ENCODE measurements around the gene UGT1A6. TPM values are rescaled to one million over a fixed set of nuclear protein-coding genes. Genes with fewer than 3 reads are reported as not detected.

UGT1A6 gene
- polyA plus RNA-seq, 3 donors: 3.6 to 6.2 (median 4.5) TPM

DNA sequence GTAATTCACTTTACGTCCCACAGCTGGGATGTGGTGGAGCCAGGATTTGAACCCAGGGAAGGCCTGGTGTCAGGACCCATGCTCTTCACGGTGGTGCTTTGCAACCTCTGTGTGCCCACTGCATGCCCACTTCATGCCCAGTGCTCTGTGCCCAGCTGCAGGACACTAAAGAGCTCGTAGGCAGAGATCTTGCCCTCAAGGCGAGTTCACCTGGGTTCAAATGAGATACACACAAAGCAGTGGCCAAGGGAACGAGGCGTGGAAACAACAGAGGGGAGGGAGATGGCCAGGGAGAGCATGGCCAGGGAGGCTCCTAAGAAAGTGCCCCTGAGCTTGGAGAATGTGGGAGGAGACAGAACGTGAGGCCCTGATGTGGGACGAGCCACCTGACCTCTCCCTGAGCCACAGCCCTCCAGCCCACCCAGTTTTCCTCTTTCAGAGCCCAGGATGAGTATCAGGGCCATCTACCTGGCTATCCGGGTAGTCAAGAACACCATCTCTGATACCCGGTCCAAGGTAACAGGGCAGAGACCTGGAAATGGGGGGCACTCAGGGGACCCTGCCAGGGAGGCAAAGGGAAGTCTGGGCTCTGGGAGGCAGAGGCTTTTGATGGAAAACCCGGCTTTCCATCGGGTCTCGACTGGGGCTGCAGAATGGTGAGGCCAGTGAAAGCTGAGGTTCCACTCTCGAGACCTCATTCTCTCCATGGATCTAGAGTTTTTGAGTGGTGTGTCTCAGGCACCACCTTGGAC is 105.8 kb downstream of the UGT1A6 start:
- DNase-seq (ENCODE audit: low read depth in 3 of 3, low spot score in 2 of 3): no peak

GRCh38 chr2:233799087-233799665 is 106.5 kb downstream of the UGT1A6 start:
- DNase-seq (ENCODE audit: low read depth in 3 of 3, low spot score in 2 of 3): no peak

DNA sequence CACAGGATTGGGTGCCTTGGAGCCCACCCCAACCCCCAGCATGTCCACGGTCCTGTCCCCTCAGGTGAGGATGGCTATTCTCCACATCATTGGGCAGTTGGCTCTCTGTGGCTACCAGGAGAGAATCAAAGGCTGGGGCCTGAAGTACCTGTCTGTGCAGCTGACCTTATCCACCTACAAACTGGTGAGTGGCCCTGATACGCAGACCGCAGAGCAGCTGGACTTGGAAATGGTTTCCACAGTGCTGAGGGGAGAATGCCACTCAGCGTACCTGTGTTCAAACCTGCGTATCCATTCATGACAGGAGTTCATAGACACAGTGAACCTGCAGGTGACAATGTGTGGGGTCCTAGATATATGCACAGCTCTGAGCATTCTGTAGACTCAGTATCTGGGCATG is 107.0 kb downstream of the UGT1A6 start:
- no peak for DNase-seq (ENCODE audit: low read depth in 3 of 3, low spot score in 2 of 3)

DNA sequence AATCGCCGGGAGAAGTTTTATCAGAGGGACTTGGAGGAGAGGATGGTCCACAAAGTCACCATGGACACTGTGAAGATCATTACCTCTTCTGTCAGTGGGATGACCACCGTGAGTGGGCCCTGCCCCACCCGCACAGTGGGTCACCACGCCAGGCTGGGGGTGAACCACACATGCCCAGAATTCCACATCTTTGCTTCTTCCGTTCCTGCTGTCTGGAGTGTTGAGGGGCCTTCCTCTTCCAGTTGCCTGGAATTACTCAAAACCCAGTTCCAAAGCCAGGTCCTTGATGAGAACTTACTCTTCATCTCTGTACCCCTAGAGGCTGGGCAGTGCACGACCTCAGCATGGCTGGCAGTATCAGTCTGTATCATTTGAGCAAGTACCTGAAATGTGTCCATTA is 107.5 kb downstream of the UGT1A6 start:
- DNase-seq (ENCODE audit: low read depth in 3 of 3, low spot score in 2 of 3): no peak

GRCh38 chr2:233801357-233802131 is 108.9 kb downstream of the UGT1A6 start:
- DNase-seq (ENCODE audit: low read depth in 3 of 3, low spot score in 2 of 3): no peak

- no peak for DNase-seq (ENCODE audit: low read depth in 3 of 3, low spot score in 2 of 3)
Measured at GRCh38 chr2:233802132-233802815, 109.6 kb downstream of the UGT1A6 start.

DNA sequence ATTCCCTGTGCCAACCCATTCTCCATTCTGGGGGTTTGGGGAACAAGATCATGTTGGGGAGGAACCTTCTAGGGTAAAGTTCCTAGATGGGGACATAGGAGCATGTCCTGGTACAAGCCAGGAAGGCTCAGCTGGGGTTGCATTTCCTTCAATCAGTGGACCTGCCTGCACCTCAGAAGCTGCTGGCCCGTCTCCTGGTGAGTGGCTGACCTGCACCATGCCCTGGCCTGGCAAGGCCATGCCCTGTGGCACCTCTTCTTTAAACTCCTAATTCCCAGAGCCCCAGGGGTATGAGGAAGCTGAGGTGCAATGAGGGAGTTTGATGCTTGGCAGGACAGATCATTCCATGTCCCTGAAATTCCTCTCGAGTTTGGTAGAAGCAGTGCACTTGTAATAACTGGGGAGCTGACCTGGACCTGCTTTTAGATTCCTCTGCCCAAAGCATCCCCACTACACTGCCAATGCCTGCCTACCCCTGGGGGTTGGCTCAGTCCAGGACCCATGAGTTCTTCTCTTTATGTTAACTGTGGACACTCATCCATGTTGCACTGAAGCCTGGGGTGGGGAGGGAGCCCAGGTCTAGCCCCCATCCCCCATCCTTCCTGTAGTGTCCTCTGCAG is 110.7 kb downstream of the UGT1A6 start:
- no peak for DNase-seq (ENCODE audit: low read depth in 3 of 3, low spot score in 2 of 3)

DNA sequence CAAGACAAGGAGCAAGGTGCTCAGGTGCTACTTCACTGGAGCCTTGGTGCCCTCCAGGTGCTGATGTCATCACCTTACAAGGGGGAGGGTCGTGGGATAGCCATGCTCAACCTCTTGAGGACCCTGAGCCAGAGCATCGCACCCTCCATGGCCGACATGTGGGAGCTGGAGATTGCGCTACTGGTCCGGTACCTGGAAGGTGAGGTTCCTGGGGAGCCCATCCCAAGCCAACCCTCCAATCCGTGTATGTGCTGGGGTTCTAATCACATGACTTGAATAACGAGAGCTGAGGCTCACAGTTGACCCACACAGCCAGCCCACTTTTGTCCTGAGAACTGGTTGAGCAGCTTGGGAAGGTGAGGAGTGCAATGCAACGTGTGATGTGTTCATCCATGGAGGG is 111.3 kb downstream of the UGT1A6 start:
- no peak for DNase-seq (ENCODE audit: low read depth in 3 of 3, low spot score in 2 of 3)

DNA sequence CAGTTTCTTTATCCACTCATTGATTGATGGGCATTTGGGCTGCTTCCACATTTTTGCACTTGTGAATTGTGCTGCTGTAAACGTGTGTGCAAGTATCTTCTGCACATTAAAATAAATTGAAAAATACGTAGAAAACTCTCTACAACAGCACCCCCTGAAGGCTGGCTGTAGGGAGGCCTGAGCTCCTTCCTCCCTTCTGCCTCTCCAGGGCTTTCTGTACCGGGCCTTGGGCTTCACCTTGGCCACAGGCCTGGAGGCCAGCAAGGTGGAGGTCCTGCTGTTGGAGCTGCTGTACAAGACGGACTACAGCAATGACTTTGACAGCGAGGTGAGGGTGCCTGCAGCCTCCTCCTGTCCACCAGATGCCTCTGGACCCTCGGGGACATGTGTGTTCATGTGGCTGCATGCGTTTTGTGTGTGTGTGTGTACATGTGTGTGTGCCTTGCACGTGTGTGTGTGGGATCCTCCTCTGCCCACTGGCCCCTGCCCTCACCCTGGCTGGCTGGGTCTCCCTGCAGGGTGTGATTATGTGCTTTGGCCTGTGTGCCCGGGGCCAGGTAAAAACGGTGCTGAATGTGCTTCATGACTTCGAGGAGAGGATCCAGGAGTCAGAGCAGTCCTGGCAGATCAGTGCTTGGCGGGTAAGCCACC is 114.7 kb downstream of the UGT1A6 start:
- no peak for DNase-seq (ENCODE audit: low read depth in 3 of 3, low spot score in 2 of 3)

GRCh38 chr2:233807966-233808935 is 115.6 kb downstream of the UGT1A6 start:
- DNase-seq (ENCODE audit: low read depth in 3 of 3, low spot score in 2 of 3): no peak

DNA sequence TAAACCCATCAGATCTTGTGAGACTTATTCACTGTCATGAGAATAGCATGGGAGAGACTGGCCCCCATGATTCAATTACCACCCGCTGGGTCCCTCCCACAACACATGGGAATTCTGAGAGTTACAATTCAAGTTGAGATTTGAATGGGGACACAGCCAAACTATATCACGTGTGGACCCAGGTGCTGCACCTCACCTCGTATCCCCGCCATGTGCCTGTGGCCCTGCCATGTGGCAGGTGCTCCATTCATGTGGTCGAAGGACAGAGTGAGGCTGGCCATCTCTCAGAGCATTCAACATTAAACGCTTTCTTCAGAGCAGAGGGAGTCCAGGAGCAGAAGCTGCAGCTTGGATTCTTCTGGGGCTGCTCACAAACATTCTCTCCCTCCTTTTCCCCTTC is 117.7 kb downstream of the UGT1A6 start:
- no peak for DNase-seq (ENCODE audit: low read depth in 3 of 3, low spot score in 2 of 3)

GRCh38 chr2:233811087-233811486 is 118.4 kb downstream of the UGT1A6 start:
- DNase-seq (ENCODE audit: low read depth in 3 of 3, low spot score in 2 of 3): no peak

GRCh38 chr2:233811732-233812131 is 119.0 kb downstream of the UGT1A6 start:
- no peak for DNase-seq (ENCODE audit: low read depth in 3 of 3, low spot score in 2 of 3)

DNA sequence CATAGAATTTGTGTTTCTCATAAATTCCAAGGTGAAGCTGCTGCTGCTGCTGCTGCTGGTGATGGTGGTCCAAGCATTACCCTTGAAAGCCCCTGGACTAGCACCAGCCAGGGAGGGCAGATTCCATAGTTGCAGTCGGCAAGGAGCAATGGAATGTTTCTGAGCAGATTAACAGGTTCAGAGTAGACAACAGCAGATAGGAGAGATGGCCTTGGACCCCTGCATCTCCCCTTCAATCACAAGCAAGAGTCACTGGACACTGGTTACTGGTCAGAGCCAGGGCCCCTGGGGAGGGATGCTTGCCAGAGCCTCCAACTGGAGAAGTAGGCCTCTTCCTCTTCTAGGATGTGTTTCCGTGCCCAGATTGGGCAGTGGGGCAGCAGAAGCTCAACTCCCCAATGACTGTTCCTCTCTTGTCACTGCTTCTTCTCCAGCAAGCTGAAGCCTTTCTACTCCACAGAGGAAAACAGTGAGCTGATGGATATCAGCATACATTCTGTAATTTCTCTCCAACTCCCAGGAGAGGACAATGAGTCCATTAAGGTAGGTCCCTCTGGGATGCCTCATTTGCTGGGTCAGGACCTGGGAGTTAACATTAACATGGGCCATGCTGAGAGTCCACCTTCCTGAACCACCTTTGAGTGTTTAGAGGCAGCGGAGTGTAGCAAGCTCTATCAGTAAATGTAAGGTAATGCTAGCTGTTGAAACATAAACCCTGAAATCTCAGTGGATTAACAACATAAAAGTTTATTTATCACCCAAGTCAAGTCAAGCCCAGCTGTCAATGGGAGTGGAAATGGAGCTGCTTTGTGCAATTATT is 120.8 kb downstream of the UGT1A6 start:
- peak; percentile 17 to 38 (median 20) for DNase-seq (ENCODE audit: low read depth in 3 of 3, low spot score in 2 of 3)

DNA sequence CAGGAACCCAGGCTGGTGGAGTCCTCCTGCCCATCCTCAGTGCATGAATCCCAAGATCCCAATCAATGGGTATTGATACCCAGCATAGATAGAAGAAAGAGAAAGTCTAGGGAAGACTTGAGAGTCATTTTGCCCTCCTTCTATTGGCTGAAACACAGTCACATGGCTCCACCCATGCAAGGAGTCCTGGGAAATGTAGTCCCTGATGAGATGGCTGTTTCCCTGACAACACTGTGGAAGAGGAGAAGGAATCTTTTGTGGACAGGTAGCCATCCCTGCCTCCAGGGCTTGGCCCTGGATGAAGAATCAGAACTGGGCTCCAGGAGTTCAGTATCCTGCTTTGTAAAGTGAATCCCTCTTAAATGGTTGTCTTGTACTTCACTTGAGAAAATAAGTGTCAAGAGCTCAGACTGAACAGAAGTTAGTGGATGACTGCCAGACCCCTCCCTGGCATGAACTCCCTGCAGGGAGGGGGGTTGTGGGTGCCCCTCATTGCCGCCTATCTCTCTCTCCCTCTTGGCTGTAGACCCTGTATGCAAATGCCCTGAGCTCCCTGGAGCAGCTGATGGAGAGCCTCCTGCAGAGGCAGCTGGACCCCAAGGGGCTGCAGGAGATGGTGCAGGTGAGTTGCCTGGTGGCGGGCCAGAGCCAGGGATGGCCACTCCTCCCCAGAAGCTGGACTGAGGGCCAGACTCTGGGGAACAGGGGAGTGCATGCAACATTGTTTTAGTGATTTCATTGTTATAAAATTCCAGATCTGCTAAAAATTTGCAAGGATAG is 121.6 kb downstream of the UGT1A6 start:
- DNase-seq (ENCODE audit: low read depth in 3 of 3, low spot score in 2 of 3): peak in 1 of 3 donors; percentile 7

- DNase-seq (ENCODE audit: low read depth in 3 of 3, low spot score in 2 of 3): no peak
Measured at GRCh38 chr2:233815861-233816260, 123.2 kb downstream of the UGT1A6 start.

- DNase-seq (ENCODE audit: low read depth in 3 of 3, low spot score in 2 of 3): no peak
Measured at GRCh38 chr2:233816334-233816733, 123.6 kb downstream of the UGT1A6 start.
